NT2/D1 (cell line): ENCODE measurements around the gene LRRC46.
A peak's percentile ranks its signal among the peaks of the same experiment; 100 is the strongest.

Experiments used
- DNase-seq: peaks from one replicate; pipeline ENCODE4 v3.0.0-alpha.2; 2011; ENCODE audit warnings: low read depth, low spot score
- H3K27me3 ChIP-seq: 2 replicates; pipeline ENCODE4 v1.6.0; 2011; ENCODE audit warnings: mild to moderate bottlenecking; ENCODE audit not compliant: insufficient read length, insufficient read depth
- H3K36me3 ChIP-seq: 2 replicates; pipeline ENCODE4 v1.6.1; 2011; ENCODE audit warnings: mild to moderate bottlenecking, low read length, mixed read lengths; ENCODE audit not compliant: insufficient read depth, insufficient read length
- H3K4me1 ChIP-seq: 2 replicates; pipeline ENCODE4 v1.5.1; 2011; ENCODE audit not compliant: insufficient read depth, insufficient read length
- H3K4me3 ChIP-seq: 2 replicates; pipeline ENCODE4 v1.5.1; 2011; ENCODE audit warnings: low read depth; ENCODE audit not compliant: insufficient read length
- H3K9ac ChIP-seq: 2 replicates; pipeline ENCODE4 v1.6.0; 2011; ENCODE audit warnings: low read depth; ENCODE audit not compliant: insufficient read length
- H3K9me3 ChIP-seq: 2 replicates; pipeline ENCODE4 v1.5.1; 2011; ENCODE audit warnings: mild to moderate bottlenecking, low read length; ENCODE audit not compliant: insufficient read depth
- SUZ12 ChIP-seq: IDR thresholded peaks from 2 replicates; pipeline ENCODE4 v1.6.1; 2011; ENCODE audit not compliant: insufficient read length, insufficient read depth; ENCODE audit errors: extremely low read depth
- YY1 ChIP-seq: IDR thresholded peaks from 2 replicates; pipeline ENCODE4 v1.6.1; 2011; ENCODE audit not compliant: insufficient read length, insufficient read depth
- ZNF274 ChIP-seq: IDR thresholded peaks from 2 replicates; pipeline ENCODE4 v1.6.1; 2011; ENCODE audit warnings: mild to moderate bottlenecking, low read depth, low read length

LRRC46 gene

GRCh38 chr17:47869114-47869513 lies 37.6 kb downstream of the LRRC46 start:
- no peak for DNase-seq
- Histone ChIP-seq H3K9me3 (no peaks in the 10 kb centered on the region), H3K9ac (no peak overlapping the region), H3K4me1 (peaks cover 10% of the 10 kb centered on the region), H3K4me3 (no peak overlapping the region), H3K36me3 (no peaks in the 10 kb centered on the region), H3K27me3 (peaks cover 18% of the 10 kb centered on the region)
- no peak for TF ChIP-seq SUZ12
- TF ChIP-seq ZNF274: no peak
- TF ChIP-seq YY1: no peak

- no peak for DNase-seq
- Histone ChIP-seq H3K36me3 (no peaks in the 10 kb centered on the region), H3K9ac (no peak overlapping the region), H3K27me3 (peaks cover 18% of the 10 kb centered on the region), H3K9me3 (no peaks in the 10 kb centered on the region), H3K4me3 (no peak overlapping the region), H3K4me1 (peaks cover 11% of the 10 kb centered on the region)
- TF ChIP-seq ZNF274 (no peak), SUZ12 (no peak), YY1 (no peak)
These were observed 38.6 kb downstream of the LRRC46 start for GRCh38 chr17:47870056-47870455.

GRCh38 chr17:47871048-47871447 lies 39.6 kb downstream of the LRRC46 start:
- Histone ChIP-seq H3K9me3 (no peaks in the 10 kb centered on the region), H3K9ac (no peak overlapping the region), H3K27me3 (peaks cover 15% of the 10 kb centered on the region), H3K4me3 (no peak overlapping the region), H3K4me1 (peaks cover 17% of the 10 kb centered on the region), H3K36me3 (no peaks in the 10 kb centered on the region)
- TF ChIP-seq YY1 (no peak), SUZ12 (no peak), ZNF274 (no peak)
- DNase-seq: no peak

GRCh38 chr17:47872019-47872650 lies 40.7 kb downstream of the LRRC46 start:
- peaks cover 15% of the 10 kb centered on the region for H3K27me3 ChIP-seq
- H3K4me3 ChIP-seq: peak overlapping the region; percentile 19
- TF ChIP-seq YY1: no peak
- TF ChIP-seq SUZ12: no peak
- no peak for TF ChIP-seq ZNF274
- H3K9me3 ChIP-seq: no peaks in the 10 kb centered on the region
- DNase-seq: no peak
- no peaks in the 10 kb centered on the region for H3K36me3 ChIP-seq
- H3K9ac ChIP-seq: peak overlapping the region; percentile 68
- peaks cover 18% of the 10 kb centered on the region for H3K4me1 ChIP-seq

GRCh38 chr17:47872651-47873161 lies 41.2 kb downstream of the LRRC46 start:
- H3K4me3 ChIP-seq: peak overlapping the region; percentile 19
- DNase-seq: peak; percentile 20
- H3K36me3 ChIP-seq: no peaks in the 10 kb centered on the region
- H3K9me3 ChIP-seq: no peaks in the 10 kb centered on the region
- H3K27me3 ChIP-seq: peaks cover 15% of the 10 kb centered on the region
- TF ChIP-seq SUZ12: no peak
- no peak for TF ChIP-seq ZNF274
- no peak for TF ChIP-seq YY1
- peak overlapping the region; percentile 68 for H3K9ac ChIP-seq
- H3K4me1 ChIP-seq: peaks cover 22% of the 10 kb centered on the region

- TF ChIP-seq YY1 (no peak), SUZ12 (no peak), ZNF274 (no peak)
- H3K4me1 ChIP-seq: peaks cover 29% of the 10 kb centered on the region
- H3K27me3 ChIP-seq: peaks cover 15% of the 10 kb centered on the region
- no peak overlapping the region for H3K4me3 ChIP-seq
- DNase-seq: no peak
- H3K9ac ChIP-seq: peak overlapping the region; percentile 16
- no peaks in the 10 kb centered on the region for H3K36me3 ChIP-seq
- no peaks in the 10 kb centered on the region for H3K9me3 ChIP-seq
These were observed 42.0 kb downstream of the LRRC46 start for GRCh38 chr17:47873200-47874090.
